Measurements from ENCODE around the gene ACOT2.
"Not testable (repeated sequence)": the region's sequence is repeated elsewhere in the genome, so short reads cannot be mapped to it uniquely, and the experiment has no call there.

Gene ACOT2

GRCh38 chr14:73569185-73569958, at the start of gene ACOT2:
Gene ACOT2, plus strand, starts transcription at chr14:73569213. Its CDS starts 28 bp downstream, at chr14:73569241.
- DNase-seq, result peak; percentile 82

- no peak for DNase-seq
Measured at GRCh38 chr14:73521229-73521628, 47.8 kb upstream of the ACOT2 start.

GRCh38 chr14:73524493-73524892, 44.5 kb upstream of the ACOT2 start:
- DNase-seq, result no peak

- no peak for DNase-seq
Measured at GRCh38 chr14:73526036-73526984, 42.7 kb upstream of the ACOT2 start.

GRCh38 chr14:73529356-73529755, 39.7 kb upstream of the ACOT2 start:
- not testable (repeated sequence) for DNase-seq

- DNase-seq, result not testable (repeated sequence)
Measured at GRCh38 chr14:73531971-73532370, 37.0 kb upstream of the ACOT2 start.

- DNase-seq, result not testable (repeated sequence)
Measured at GRCh38 chr14:73537244-73538045, 31.6 kb upstream of the ACOT2 start.

- DNase-seq, result not testable (repeated sequence)
Measured at GRCh38 chr14:73539017-73539416, 30.0 kb upstream of the ACOT2 start.

GRCh38 chr14:73542961-73543360, 26.1 kb upstream of the ACOT2 start:
- DNase-seq, result not testable (repeated sequence)

- not testable (repeated sequence) for DNase-seq
Measured at GRCh38 chr14:73545353-73545752, 23.7 kb upstream of the ACOT2 start.

GRCh38 chr14:73549097-73549496, 19.9 kb upstream of the ACOT2 start:
- not testable (repeated sequence) for DNase-seq

- DNase-seq, result not testable (repeated sequence)
Measured at GRCh38 chr14:73549889-73550524, 19.0 kb upstream of the ACOT2 start.

- DNase-seq, result no peak
Measured at GRCh38 chr14:73553845-73554244, 15.2 kb upstream of the ACOT2 start.

- not testable (repeated sequence) for DNase-seq
Measured at GRCh38 chr14:73557201-73557600, 11.8 kb upstream of the ACOT2 start.

- not testable (repeated sequence) for DNase-seq
Measured at GRCh38 chr14:73558238-73558637, 10.8 kb upstream of the ACOT2 start.

- not testable (repeated sequence) for DNase-seq
Measured at GRCh38 chr14:73562256-73562655, 6.8 kb upstream of the ACOT2 start.

GRCh38 chr14:73562696-73563095, 6.3 kb upstream of the ACOT2 start:
- DNase-seq, result not testable (repeated sequence)

- DNase-seq, result not testable (repeated sequence)
Measured at GRCh38 chr14:73566431-73566830, 2.6 kb upstream of the ACOT2 start.

GRCh38 chr14:73566935-73567334, 2.1 kb upstream of the ACOT2 start:
- not testable (repeated sequence) for DNase-seq

GRCh38 chr14:73567358-73567757, 1.7 kb upstream of the ACOT2 start:
- DNase-seq, result no peak

- no peak for DNase-seq
Measured at GRCh38 chr14:73567951-73568885, 795 bp upstream of the ACOT2 start.

Data from NCI-H345 (cell line).